NB4 (cell line): Measurements from ENCODE around the gene MYRFL.
A peak's percentile ranks its signal among the peaks of the same experiment; 100 is the strongest.

Experiments
- DNase-seq: peaks from one replicate; pipeline ENCODE4 v3.0.0; 2010; ENCODE audit warnings: low read depth
- H3K4me3 ChIP-seq: one replicate; pipeline ENCODE4 v1.5.1; 2011; ENCODE audit warnings: mild to moderate bottlenecking, low read depth, low read length, moderate library complexity
- CTCF ChIP-seq: IDR thresholded peaks from one replicate; pipeline ENCODE4 v1.5.1; 2012; ENCODE audit warnings: low read depth, low read length
- MAX ChIP-seq: IDR thresholded peaks from 2 replicates; pipeline ENCODE4 v1.6.1; 2011; ENCODE audit warnings: low read depth, low read length
- MYC ChIP-seq: IDR thresholded peaks from 2 replicates; pipeline ENCODE4 v1.6.1; 2011; ENCODE audit warnings: low read depth, low read length
- POLR2A ChIP-seq: IDR thresholded peaks from 2 replicates; pipeline ENCODE4 v1.6.1; 2011; ENCODE audit warnings: mild to moderate bottlenecking; ENCODE audit not compliant: insufficient read length; ENCODE audit errors: extremely low read depth

MYRFL gene

GRCh38 chr12:69894800-69895383, 69.9 kb downstream of the MYRFL start:
- H3K4me3 ChIP-seq, result no peak overlapping the region
- TF ChIP-seq MAX (no peak), CTCF (no peak)
- DNase-seq, result no peak

GRCh38 chr12:69896653-69897381, 71.8 kb downstream of the MYRFL start:
- H3K4me3 ChIP-seq, result no peak overlapping the region
- TF ChIP-seq MYC (no peak), POLR2A (no peak), MAX (no peak), CTCF (no peak)
- DNase-seq, result no peak

- DNase-seq, result no peak
Observed at GRCh38 chr12:69897744-69898143, 72.7 kb downstream of the MYRFL start.

GRCh38 chr12:69898236-69898635, 73.2 kb downstream of the MYRFL start:
- no peak for DNase-seq
- no peak for TF ChIP-seq POLR2A
- no peak for TF ChIP-seq CTCF
- TF ChIP-seq MAX, result no peak
- no peak overlapping the region for H3K4me3 ChIP-seq

More at GRCh38 chr12:69897744-69898143, 72.7 kb downstream of the MYRFL start:
- TF ChIP-seq POLR2A, result no peak
- no peak for TF ChIP-seq MAX
- TF ChIP-seq MYC, result no peak
- H3K4me3 ChIP-seq, result no peak overlapping the region

GRCh38 chr12:69900720-69901131, 75.7 kb downstream of the MYRFL start:
- peak; percentile 67 for DNase-seq
- peak; percentile 80 for TF ChIP-seq CTCF
- no peak for TF ChIP-seq POLR2A
- H3K4me3 ChIP-seq, result no peak overlapping the region

GRCh38 chr12:69901221-69901905, 76.3 kb downstream of the MYRFL start:
- no peak for TF ChIP-seq MAX
- no peak for TF ChIP-seq CTCF
- no peak for TF ChIP-seq MYC
- no peak for TF ChIP-seq POLR2A
- H3K4me3 ChIP-seq, result no peak overlapping the region
- DNase-seq, result no peak
